HepG2 (cell line): ENCODE data around the gene POU2AF3. TPM values are rescaled to one million over a fixed set of nuclear protein-coding genes. Genes with fewer than 3 reads are reported as not detected.
A peak's percentile ranks its signal among the peaks of the same experiment; 100 is the strongest.

ENCODE experiments used
- ATAC-seq: fragments of 200-7000 bp; cut with Tn5 transposase; 3 replicates; pipeline ENCODE4 v1.9.1; 2020; ENCODE audit warnings: mild to moderate bottlenecking, moderate library complexity
- BruUV-seq: library from RNA; stranded (reverse); fragments of 400-500 nt; replicated peaks from 2 replicates; lab custom pipeline; 2021; lab: Mats Ljungman, UMichigan
- CTCF ChIA-PET: fragments of 300-600 bp; formaldehyde crosslinking; extraction: SDS; loops from one replicate; lab custom pipeline; 2021; ENCODE audit warnings: low total read pairs, inconsistent platforms, low intra/inter-chr PET ratio; lab: Yijun Ruan, JAX
- POLR2A ChIA-PET: fragments of 350-600 bp; sonication (Branson Sonifier 250); formaldehyde crosslinking; loops from one replicate; lab custom pipeline; 2020; ENCODE audit warnings: antibody characterized with exemption, inconsistent platforms; lab: Yijun Ruan, JAX
- DNase-seq: peaks from one replicate; pipeline ENCODE4 v3.0.0-alpha.2; 2015; ENCODE audit warnings: low spot score
- FAIRE-seq: peaks from 3 replicates; lab custom pipeline; 2011; peaks lifted over from hg19 to GRCh38; lab: Jason Lieb, UNC
- H2AFZ ChIP-seq: one replicate; pipeline ENCODE4 v1.6.1; 2011; ENCODE audit warnings: low read length, inconsistent platforms
- H3K27ac ChIP-seq: fragments of 300-600 bp; 3 replicates; pipeline ENCODE4 v1.8.0; 2011; ENCODE audit warnings: mixed run types, mild to moderate bottlenecking, mixed read lengths, low read length, inconsistent platforms; ENCODE audit not compliant: insufficient read depth; ENCODE audit errors: extremely low read length
- H3K27me3 ChIP-seq, 2 experiments: fragments of 200-600 bp in 1 of 2; 2 replicates in 1 of 2; 3 replicates in 1 of 2; pipeline versions ENCODE4 v1.6.0 to v1.8.0; 2011; ENCODE audit warnings: low read length in 2 of 2, mild to moderate bottlenecking in 2 of 2, moderate library complexity in 2 of 2, inconsistent platforms in 1 of 2; ENCODE audit not compliant: insufficient read depth in 2 of 2, control insufficient read depth in 1 of 2
- H3K36me3 ChIP-seq, 2 experiments: fragments of 200-600 bp in 1 of 2; replicated peaks in 1 of 2; 2 replicates in 1 of 2; 3 replicates in 1 of 2; pipeline versions ENCODE4 v1.5.1 to v1.8.0; 2011; ENCODE audit warnings: low read length in 2 of 2, inconsistent platforms in 1 of 2; ENCODE audit not compliant: insufficient read depth in 2 of 2, control insufficient read depth in 1 of 2
- H3K4me1 ChIP-seq: 2 replicates; pipeline ENCODE4 v1.5.1; 2012; ENCODE audit warnings: low read length, inconsistent platforms; ENCODE audit not compliant: insufficient read depth
- H3K4me2 ChIP-seq: 2 replicates; pipeline ENCODE4 v1.6.0; 2011; ENCODE audit warnings: low read depth, low read length, inconsistent platforms
- H3K4me3 ChIP-seq, 3 experiments: fragments of 200-600 bp in 1 of 3; sonication (generic), shearing (Covaris generic) in 1 of 3; replicated peaks in 1 of 3; 2 replicates each; pipeline ENCODE4 v1.5.1; 2011 to 2016; ENCODE audit warnings: low read length in 3 of 3, inconsistent platforms in 2 of 3, low read depth in 2 of 3, mild to moderate bottlenecking in 2 of 3, control low read depth in 1 of 3, mixed read lengths in 1 of 3; ENCODE audit not compliant: insufficient read depth in 1 of 3
- H3K79me2 ChIP-seq: one replicate; pipeline ENCODE4 v1.6.1; 2011; ENCODE audit warnings: low read length, inconsistent platforms; ENCODE audit not compliant: insufficient read depth
- H3K9ac ChIP-seq: 2 replicates; pipeline ENCODE4 v1.6.0; 2011; ENCODE audit warnings: mild to moderate bottlenecking, low read depth, low read length, inconsistent platforms; ENCODE audit not compliant: insufficient read depth
- H3K9me3 ChIP-seq: 2 replicates; pipeline ENCODE4 v1.5.1; 2012; ENCODE audit warnings: mild to moderate bottlenecking, low read length
- H4K20me1 ChIP-seq: 2 replicates; pipeline ENCODE4 v1.6.0; 2011; ENCODE audit warnings: inconsistent platforms, mild to moderate bottlenecking, low read length, moderate library complexity; ENCODE audit not compliant: insufficient read depth
- FOXA3 ChIP-seq: IDR thresholded peaks from 2 replicates; pipeline ENCODE4 v1.6.1; 2016; ENCODE audit warnings: missing genetic modification reagents, missing compliant biosample characterization
- FOXO1 ChIP-seq: sonication (generic); formaldehyde crosslinking; IDR thresholded peaks from 2 replicates; pipeline ENCODE4 v1.4.0; 2020; ENCODE audit warnings: missing genetic modification reagents
- HOXD1 ChIP-seq: sonication (generic); formaldehyde crosslinking; IDR thresholded peaks from 2 replicates; pipeline ENCODE4 v1.5.0; 2020; ENCODE audit warnings: missing genetic modification reagents
- PHB2 ChIP-seq: fragments of 450-650 bp; IDR thresholded peaks from 2 replicates; pipeline ENCODE4 v1.6.1; 2018; ENCODE audit not compliant: partially characterized antibody
- POGZ ChIP-seq: sonication (generic); formaldehyde crosslinking; IDR thresholded peaks from 2 replicates; pipeline ENCODE4 v1.4.0; 2020; ENCODE audit warnings: mild to moderate bottlenecking, missing genetic modification reagents
- ZBTB7A ChIP-seq: sonication (generic); formaldehyde crosslinking; IDR thresholded peaks from 2 replicates; pipeline ENCODE4 v1.8.0; 2022; ENCODE audit warnings: mild to moderate bottlenecking, missing genetic modification reagents
- ZMYM4 ChIP-seq: sonication (generic); formaldehyde crosslinking; IDR thresholded peaks from 2 replicates; pipeline ENCODE4 v1.8.1; 2023; ENCODE audit warnings: mild to moderate bottlenecking, missing genetic modification reagents
- ZNF225 ChIP-seq: sonication (generic); formaldehyde crosslinking; IDR thresholded peaks from 2 replicates; pipeline ENCODE4 v1.4.0; 2020; ENCODE audit warnings: mild to moderate bottlenecking, missing genetic modification reagents
- ZNF367 ChIP-seq: sonication (generic); formaldehyde crosslinking; IDR thresholded peaks from 2 replicates; pipeline ENCODE4 v1.4.0; 2020; ENCODE audit warnings: missing genetic modification reagents, borderline replicate concordance
- ZNF75D ChIP-seq: sonication (generic); formaldehyde crosslinking; IDR thresholded peaks from 2 replicates; pipeline ENCODE4 v1.8.1; 2023; ENCODE audit warnings: missing genetic modification reagents, mild to moderate bottlenecking, borderline replicate concordance
- WGBS: methylation state at CpG from one replicate; pipeline ENCODE4 v1.1.6; 2017; ENCODE audit warnings: low lambda C conversion rate; 5-methylcytosine and 5-hydroxymethylcytosine counted together
- in situ Hi-C: cut with HindIII; loops from 2 replicates; pipeline ENCODE4 v1.10.0; 2017; ENCODE audit warnings: low pct_unique_long_range_greater_than_20kb; ENCODE audit not compliant: extremely low pct_ligation_motif_present
- intact Hi-C: fragments of 100-400 bp; cut with micrococcal nuclease; formaldehyde crosslinking; loops from one replicate; pipeline ENCODE4 v1.10.0; 2022; ENCODE audit not compliant: unreplicated experiment
- polyA plus RNA-seq, 8 experiments: library from polyadenylated mRNA; depleted of rRNA in 3 of 8; stranded (reverse) in 7 of 8; unstranded in 1 of 8; fragments of >200 nt; fragmentation: Illumina TruSeq in 4 of 8; extraction: Trizol in 4 of 8; gene quantifications; 2 replicates each; pipeline versions ENCODE4 v1.2.1 to v1.2.3, GENCODE V29; 2011 to 2016; ENCODE audit warnings: low read depth in 4 of 8, missing spikeins in 1 of 8, mixed read lengths in 1 of 8; ENCODE audit not compliant: insufficient read depth in 1 of 8
- total RNA-seq, 5 experiments: library from RNA; depleted of rRNA; stranded (reverse); fragments of >200 nt; fragmentation: Illumina TruSeq; extraction: Trizol; gene quantifications; 2 replicates each; pipeline ENCODE4 v1.2.3, GENCODE V29; 2016; ENCODE audit warnings: low read depth in 1 of 5
- TF ChIP-seq, protein P1 (sequence below): sonication (generic); formaldehyde crosslinking; IDR thresholded peaks from 2 replicates; pipeline ENCODE4 v1.4.0; 2020; ENCODE audit warnings: missing genetic modification reagents
- TF ChIP-seq, protein P2 (sequence below): IDR thresholded peaks from 2 replicates; pipeline ENCODE4 v1.6.1; 2016; ENCODE audit warnings: missing biosample characterization, missing genetic modification reagents, low read depth
- TF ChIP-seq, protein P3 (sequence below): sonication (generic); formaldehyde crosslinking; IDR thresholded peaks from 2 replicates; pipeline ENCODE4 v1.4.0; 2020; ENCODE audit warnings: mild to moderate bottlenecking, low read depth, missing genetic modification reagents
- TF ChIP-seq, protein P4 (sequence below): sonication (generic); formaldehyde crosslinking; IDR thresholded peaks from 2 replicates; pipeline ENCODE4 v1.5.1; 2020; ENCODE audit warnings: missing genetic modification reagents, mild to moderate bottlenecking, borderline replicate concordance

Gene POU2AF3
- total and polyA plus RNA-seq, 2 of the 13 experiments (the other 11 are each of a cell fraction or from before 2014, with no cell fraction given), result 7.8 to 71.2 TPM

DNA sequence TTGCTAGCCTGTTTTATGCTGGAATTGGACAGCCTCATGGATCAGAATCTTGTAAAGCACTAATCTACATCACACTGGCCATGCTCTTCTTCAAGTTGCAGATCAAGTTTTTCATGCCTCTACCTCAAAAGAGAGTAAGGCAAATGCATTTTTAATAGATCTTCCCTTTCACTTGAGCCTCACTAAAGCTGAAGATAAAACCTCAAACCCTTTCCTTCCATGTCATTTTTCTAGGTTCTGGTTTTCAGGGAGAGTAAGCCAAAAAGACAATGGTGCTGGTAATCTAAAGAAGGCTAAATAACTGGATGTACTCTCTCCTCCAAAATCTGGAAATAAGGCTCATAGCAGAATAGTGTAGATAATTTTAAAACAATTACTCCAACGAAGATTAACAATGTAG is 52.5 kb downstream of the POU2AF3 start (continued):
- no peak for TF ChIP-seq ZNF75D (CRISPR knock-in tag)
- TF ChIP-seq ZNF225 (CRISPR knock-in tag), result no peak

DNA sequence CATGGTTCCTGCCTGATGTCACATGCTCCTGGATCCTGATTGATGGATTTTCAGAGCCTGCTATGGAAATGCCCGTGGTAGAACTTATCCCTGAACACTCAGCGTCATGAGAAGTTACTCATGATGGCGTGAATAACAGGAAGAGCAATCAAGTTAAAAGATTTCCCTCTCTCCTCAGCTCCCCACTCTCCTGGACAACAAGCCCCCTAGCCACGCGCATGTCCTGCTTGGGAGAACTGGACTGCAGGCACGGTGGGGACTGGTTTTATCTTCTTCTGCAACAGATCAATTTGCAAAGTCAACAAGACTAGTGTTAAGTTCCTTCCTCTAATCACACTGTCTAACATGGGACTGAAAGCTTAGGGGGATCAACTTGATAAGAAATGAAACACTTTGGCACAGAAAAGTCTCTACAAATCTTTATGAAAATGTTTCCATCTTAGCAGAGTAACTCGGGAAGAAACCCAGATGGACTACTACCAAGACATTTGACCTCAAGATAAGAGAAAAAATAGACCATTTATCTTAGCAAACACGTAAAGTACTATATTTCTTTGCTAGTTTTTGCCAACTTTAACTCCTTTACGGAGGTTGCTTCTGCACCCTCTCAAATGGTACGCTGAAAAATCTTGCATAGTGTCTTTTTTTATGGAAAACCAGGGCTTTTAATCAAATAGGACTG is 53.2 kb downstream of the POU2AF3 start:
- Histone ChIP-seq H3K4me1 (peaks cover 61% of the 10 kb centered on the region), H3K4me3 (no peak overlapping the region), H3K9me3 (no peaks in the 10 kb centered on the region), H3K4me2 (peak overlapping the region; percentile 16; the same call in 1 of the 2 replicates), H3K27ac (no peak overlapping the region), H3K79me2 (no peaks in the 10 kb centered on the region), H2AFZ (no peak overlapping the region), H3K27me3 (no peaks in the 10 kb centered on the region), H4K20me1 (no peaks in the 10 kb centered on the region), H3K9ac (no peak overlapping the region), H3K36me3 (no peaks in the 10 kb centered on the region)
- ChIA-PET CTCF (no interaction called here), POLR2A (interaction anchor here (1.1 to 3.0 kb wide), 4 partner anchors 8 to 17 kb away, joined by 3 to 15 read pairs (median 3); no protein-coding TSS in a partner anchor)
- peak; percentile 66 for ATAC-seq
- BruUV-seq, result no TSS peak
- in situ Hi-C loops, result no loop called here
- WGBS, result 46% methylated on average over 10 of the region's 10 CpGs
- intact Hi-C loops, result loop anchor here (1.0 kb wide), 1 partner anchor 9 kb away; no protein-coding TSS in a partner anchor
- DNase-seq, result no peak
- FAIRE-seq, result no peak
- TF ChIP-seq, protein P1, sequence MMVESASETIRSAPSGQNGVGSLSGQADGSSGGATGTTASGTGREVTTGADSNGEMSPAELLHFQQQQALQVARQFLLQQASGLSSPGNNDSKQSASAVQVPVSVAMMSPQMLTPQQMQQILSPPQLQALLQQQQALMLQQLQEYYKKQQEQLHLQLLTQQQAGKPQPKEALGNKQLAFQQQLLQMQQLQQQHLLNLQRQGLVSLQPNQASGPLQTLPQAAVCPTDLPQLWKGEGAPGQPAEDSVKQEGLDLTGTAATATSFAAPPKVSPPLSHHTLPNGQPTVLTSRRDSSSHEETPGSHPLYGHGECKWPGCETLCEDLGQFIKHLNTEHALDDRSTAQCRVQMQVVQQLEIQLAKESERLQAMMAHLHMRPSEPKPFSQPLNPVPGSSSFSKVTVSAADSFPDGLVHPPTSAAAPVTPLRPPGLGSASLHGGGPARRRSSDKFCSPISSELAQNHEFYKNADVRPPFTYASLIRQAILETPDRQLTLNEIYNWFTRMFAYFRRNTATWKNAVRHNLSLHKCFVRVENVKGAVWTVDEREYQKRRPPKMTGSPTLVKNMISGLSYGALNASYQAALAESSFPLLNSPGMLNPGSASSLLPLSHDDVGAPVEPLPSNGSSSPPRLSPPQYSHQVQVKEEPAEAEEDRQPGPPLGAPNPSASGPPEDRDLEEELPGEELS (CRISPR knock-in tag), result peak; percentile 41; the same call in 1 of the 2 replicates
- TF ChIP-seq FOXO1 (CRISPR knock-in tag) (peak; percentile 49; the same call in 1 of the 2 replicates), ZBTB7A (CRISPR knock-in tag) (peak; percentile 75; the same call in 1 of the 2 replicates), POGZ (CRISPR knock-in tag) (peak; percentile 37; the same call in 1 of the 2 replicates), HOXD1 (CRISPR knock-in tag) (no peak), FOXA3 (CRISPR knock-in tag) (peak; percentile 88), ZMYM4 (peak; percentile 57), ZNF367 (CRISPR knock-in tag) (no peak), PHB2 (no peak)
- TF ChIP-seq, protein P2, sequence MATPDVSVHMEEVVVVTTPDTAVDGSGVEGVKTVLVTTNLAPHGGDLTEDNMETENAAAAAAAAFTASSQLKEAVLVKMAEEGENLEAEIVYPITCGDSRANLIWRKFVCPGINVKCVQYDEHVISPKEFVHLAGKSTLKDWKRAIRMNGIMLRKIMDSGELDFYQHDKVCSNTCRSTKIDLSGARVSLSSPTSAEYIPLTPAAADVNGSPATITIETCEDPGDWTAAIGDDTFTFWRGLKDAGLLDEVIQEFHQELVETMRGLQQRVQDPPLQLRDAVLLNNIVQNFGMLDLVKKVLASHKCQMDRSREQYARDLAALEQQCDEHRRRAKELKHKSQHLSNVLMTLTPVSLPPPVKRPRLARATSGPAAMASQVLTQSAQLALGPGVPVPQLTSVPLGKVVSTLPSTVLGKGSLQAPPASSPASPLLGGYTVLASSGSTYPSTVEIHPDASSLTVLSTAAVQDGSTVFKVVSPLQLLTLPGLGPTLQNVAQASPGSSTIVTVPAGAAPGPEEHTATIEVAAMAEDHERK (CRISPR knock-in tag), result no peak
- TF ChIP-seq, protein P3, sequence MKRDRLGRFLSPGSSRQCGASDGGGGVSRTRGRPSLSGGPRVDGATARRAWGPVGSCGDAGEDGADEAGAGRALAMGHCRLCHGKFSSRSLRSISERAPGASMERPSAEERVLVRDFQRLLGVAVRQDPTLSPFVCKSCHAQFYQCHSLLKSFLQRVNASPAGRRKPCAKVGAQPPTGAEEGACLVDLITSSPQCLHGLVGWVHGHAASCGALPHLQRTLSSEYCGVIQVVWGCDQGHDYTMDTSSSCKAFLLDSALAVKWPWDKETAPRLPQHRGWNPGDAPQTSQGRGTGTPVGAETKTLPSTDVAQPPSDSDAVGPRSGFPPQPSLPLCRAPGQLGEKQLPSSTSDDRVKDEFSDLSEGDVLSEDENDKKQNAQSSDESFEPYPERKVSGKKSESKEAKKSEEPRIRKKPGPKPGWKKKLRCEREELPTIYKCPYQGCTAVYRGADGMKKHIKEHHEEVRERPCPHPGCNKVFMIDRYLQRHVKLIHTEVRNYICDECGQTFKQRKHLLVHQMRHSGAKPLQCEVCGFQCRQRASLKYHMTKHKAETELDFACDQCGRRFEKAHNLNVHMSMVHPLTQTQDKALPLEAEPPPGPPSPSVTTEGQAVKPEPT (CRISPR knock-in tag), result no peak
- TF ChIP-seq, protein P4, sequence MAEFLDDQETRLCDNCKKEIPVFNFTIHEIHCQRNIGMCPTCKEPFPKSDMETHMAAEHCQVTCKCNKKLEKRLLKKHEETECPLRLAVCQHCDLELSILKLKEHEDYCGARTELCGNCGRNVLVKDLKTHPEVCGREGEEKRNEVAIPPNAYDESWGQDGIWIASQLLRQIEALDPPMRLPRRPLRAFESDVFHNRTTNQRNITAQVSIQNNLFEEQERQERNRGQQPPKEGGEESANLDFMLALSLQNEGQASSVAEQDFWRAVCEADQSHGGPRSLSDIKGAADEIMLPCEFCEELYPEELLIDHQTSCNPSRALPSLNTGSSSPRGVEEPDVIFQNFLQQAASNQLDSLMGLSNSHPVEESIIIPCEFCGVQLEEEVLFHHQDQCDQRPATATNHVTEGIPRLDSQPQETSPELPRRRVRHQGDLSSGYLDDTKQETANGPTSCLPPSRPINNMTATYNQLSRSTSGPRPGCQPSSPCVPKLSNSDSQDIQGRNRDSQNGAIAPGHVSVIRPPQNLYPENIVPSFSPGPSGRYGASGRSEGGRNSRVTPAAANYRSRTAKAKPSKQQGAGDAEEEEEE (CRISPR knock-in tag), result no peak
